HG03066 (cell line): ENCODE data around the gene ESRRB.

ENCODE experiments used
- ATAC-seq: cut with Tn5 transposase; IDR thresholded peaks from one replicate; pipeline ENCODE4 v1.9.1; 2021; ENCODE audit warnings: low read depth; ENCODE audit not compliant: unreplicated experiment

ESRRB gene

GRCh38 chr14:76351941-76352340 is 24.0 kb upstream of the ESRRB start:
- ATAC-seq, result no peak

GRCh38 chr14:76352639-76353281 is 23.2 kb upstream of the ESRRB start:
- ATAC-seq, result no peak

GRCh38 chr14:76354310-76354709 is 21.6 kb upstream of the ESRRB start:
- ATAC-seq, result no peak

GRCh38 chr14:76355771-76356170 is 20.2 kb upstream of the ESRRB start:
- ATAC-seq, result no peak

- ATAC-seq, result no peak
These were observed 4.9 kb upstream of the ESRRB start for GRCh38 chr14:76371066-76371465.

- no peak for ATAC-seq
These were observed 2.5 kb upstream of the ESRRB start for GRCh38 chr14:76373456-76373855.

GRCh38 chr14:76375484-76375883 is 453 bp upstream of the ESRRB start:
- no peak for ATAC-seq

- ATAC-seq, result no peak
These were observed 506 bp downstream of the ESRRB start for GRCh38 chr14:76376409-76376877.

GRCh38 chr14:76376878-76377734 is 1.2 kb downstream of the ESRRB start:
- ATAC-seq, result no peak

GRCh38 chr14:76377735-76378074 is 1.8 kb downstream of the ESRRB start:
- ATAC-seq, result no peak

GRCh38 chr14:76380991-76381390 is 5.1 kb downstream of the ESRRB start:
- no peak for ATAC-seq

- ATAC-seq, result no peak
These were observed 6.0 kb downstream of the ESRRB start for GRCh38 chr14:76381817-76382494.

GRCh38 chr14:76382495-76382832 is 6.5 kb downstream of the ESRRB start:
- no peak for ATAC-seq

GRCh38 chr14:76385435-76385834 is 9.5 kb downstream of the ESRRB start:
- no peak for ATAC-seq

- no peak for ATAC-seq
These were observed 11.2 kb downstream of the ESRRB start for GRCh38 chr14:76386944-76387782.

GRCh38 chr14:76389841-76390240 is 13.9 kb downstream of the ESRRB start:
- no peak for ATAC-seq

- ATAC-seq, result no peak
These were observed 14.7 kb downstream of the ESRRB start for GRCh38 chr14:76390621-76391020.

- ATAC-seq, result no peak
These were observed 16.2 kb downstream of the ESRRB start for GRCh38 chr14:76391981-76392690.

- ATAC-seq, result no peak
These were observed 18.6 kb downstream of the ESRRB start for GRCh38 chr14:76394569-76394968.

GRCh38 chr14:76395161-76395560 is 19.2 kb downstream of the ESRRB start:
- no peak for ATAC-seq
